Rectal smooth muscle tissue (tissue), 1 donor: ENCODE results near the gene PRG2.

Experiments
- H3K27ac ChIP-seq: one replicate; pipeline ENCODE4 v1.7.0; 2013; ENCODE audit warnings: low read depth, low read length, inconsistent platforms
- H3K27me3 ChIP-seq: one replicate; pipeline ENCODE4 v1.7.0; 2013; ENCODE audit warnings: low read length; ENCODE audit not compliant: control insufficient read depth, insufficient read depth
- H3K36me3 ChIP-seq: one replicate; pipeline ENCODE4 v1.7.0; 2013; ENCODE audit warnings: low read length; ENCODE audit not compliant: control insufficient read depth, insufficient read depth
- H3K4me1 ChIP-seq: one replicate; pipeline ENCODE4 v1.7.0; 2013; ENCODE audit warnings: low read length; ENCODE audit not compliant: control insufficient read depth, insufficient read depth
- H3K4me3 ChIP-seq: one replicate; pipeline ENCODE4 v1.7.0; 2013; ENCODE audit warnings: low read length
- H3K9ac ChIP-seq: one replicate; pipeline ENCODE4 v1.7.0; 2013; ENCODE audit warnings: low read length

The PRG2 gene

DNA sequence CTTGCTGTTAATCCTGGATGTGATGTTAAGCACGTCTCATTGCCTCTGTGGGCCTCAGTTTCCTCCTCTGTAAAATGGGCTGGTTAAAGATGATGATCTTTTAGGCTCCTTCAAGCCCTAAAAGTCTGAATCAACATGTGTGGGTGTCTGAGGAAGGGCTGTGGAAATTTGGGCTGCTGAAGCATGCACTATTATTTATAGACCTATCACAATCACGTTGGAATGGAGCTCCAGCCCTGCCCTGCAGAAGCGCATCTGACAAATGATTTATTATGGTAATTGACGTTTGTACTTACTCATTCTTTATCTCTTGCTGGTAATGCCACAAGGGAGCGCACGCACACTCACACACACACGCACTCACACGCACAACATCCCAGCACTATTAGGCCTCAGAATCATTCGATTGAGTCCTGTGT lies 31.9 kb downstream of the PRG2 start:
- no peak overlapping the region for H3K4me3 ChIP-seq
- no peak overlapping the region for H3K27ac ChIP-seq
- no peaks in the 10 kb centered on the region for H3K27me3 ChIP-seq
- H3K4me1 ChIP-seq, result no peaks in the 10 kb centered on the region
- H3K36me3 ChIP-seq, result no peaks in the 10 kb centered on the region
- H3K9ac ChIP-seq, result no peak overlapping the region

DNA sequence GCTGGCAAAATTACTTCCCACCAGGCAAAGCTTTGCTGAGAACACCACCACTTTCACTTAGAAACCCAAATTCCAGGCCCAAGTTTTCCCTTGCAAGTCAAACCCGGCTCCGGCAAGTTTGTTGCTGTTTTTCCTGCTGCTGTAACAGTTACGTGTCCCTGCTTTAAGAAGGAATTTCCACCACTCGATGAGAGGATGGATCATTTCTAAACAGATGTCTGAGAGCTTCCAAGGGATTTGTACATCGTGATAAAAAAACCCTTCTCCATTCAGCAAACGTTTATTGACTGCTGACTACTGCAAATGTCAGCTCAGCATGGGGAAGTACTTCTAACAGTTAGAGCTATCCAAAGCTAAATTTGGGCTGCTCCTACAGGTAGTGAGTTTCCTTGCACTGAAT lies 32.6 kb downstream of the PRG2 start:
- Histone ChIP-seq H3K27ac (no peak overlapping the region), H3K4me1 (no peaks in the 10 kb centered on the region), H3K4me3 (no peak overlapping the region), H3K36me3 (no peaks in the 10 kb centered on the region), H3K27me3 (no peaks in the 10 kb centered on the region), H3K9ac (no peak overlapping the region)

DNA sequence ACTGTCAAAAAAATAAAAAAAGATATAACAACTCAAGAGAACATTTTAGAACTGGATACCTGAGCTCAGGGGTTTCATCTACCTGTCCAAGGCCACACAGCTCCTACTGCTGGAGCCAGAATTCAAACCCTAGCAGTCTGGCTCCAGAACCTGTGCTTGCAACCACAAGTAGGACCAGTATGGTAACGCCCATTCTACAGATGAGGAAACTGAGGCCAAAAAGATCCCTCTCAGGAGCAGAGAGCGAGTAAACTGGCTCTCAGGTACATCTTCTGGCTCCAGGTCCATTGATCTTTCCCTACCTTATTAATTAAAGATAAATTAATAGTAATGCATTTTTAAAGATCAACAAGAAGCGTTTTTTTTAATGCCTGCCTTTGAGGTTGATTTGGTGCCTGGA lies 33.1 kb downstream of the PRG2 start:
- no peak overlapping the region for H3K9ac ChIP-seq
- no peaks in the 10 kb centered on the region for H3K4me1 ChIP-seq
- no peaks in the 10 kb centered on the region for H3K36me3 ChIP-seq
- no peak overlapping the region for H3K27ac ChIP-seq
- no peaks in the 10 kb centered on the region for H3K27me3 ChIP-seq
- H3K4me3 ChIP-seq, result no peak overlapping the region

GRCh38 chr11:57356268-57356667 lies 34.2 kb downstream of the PRG2 start:
- H3K27me3 ChIP-seq, result no peaks in the 10 kb centered on the region
- no peak overlapping the region for H3K9ac ChIP-seq
- H3K36me3 ChIP-seq, result no peaks in the 10 kb centered on the region
- H3K4me1 ChIP-seq, result no peaks in the 10 kb centered on the region
- no peak overlapping the region for H3K4me3 ChIP-seq
- no peak overlapping the region for H3K27ac ChIP-seq

GRCh38 chr11:57354699-57355098 lies 35.8 kb downstream of the PRG2 start:
- no peaks in the 10 kb centered on the region for H3K27me3 ChIP-seq
- no peaks in the 10 kb centered on the region for H3K4me1 ChIP-seq
- H3K36me3 ChIP-seq, result no peaks in the 10 kb centered on the region
- no peak overlapping the region for H3K4me3 ChIP-seq
- no peak overlapping the region for H3K27ac ChIP-seq
- no peak overlapping the region for H3K9ac ChIP-seq

DNA sequence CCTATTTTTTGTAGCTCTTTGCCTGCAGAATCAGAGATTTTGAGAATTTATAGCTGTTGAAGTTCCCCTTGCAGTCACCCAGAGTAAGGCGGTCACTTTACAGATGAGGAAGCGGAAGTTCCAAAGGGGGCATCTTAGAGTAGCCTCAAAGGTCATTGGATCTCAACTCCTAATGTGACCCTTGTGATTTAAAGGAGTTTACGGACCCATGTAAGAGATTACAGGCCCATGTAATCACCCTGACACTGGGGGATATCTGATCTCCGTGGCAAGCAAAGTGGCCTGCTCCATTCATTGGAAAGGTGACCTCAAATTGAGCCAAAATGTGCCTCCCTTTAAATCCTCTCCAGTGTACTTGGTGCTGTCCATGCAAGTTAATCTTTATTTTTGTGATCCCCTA lies 36.6 kb downstream of the PRG2 start:
- Histone ChIP-seq H3K4me3 (no peak overlapping the region), H3K27me3 (no peaks in the 10 kb centered on the region), H3K9ac (no peak overlapping the region), H3K36me3 (no peaks in the 10 kb centered on the region), H3K4me1 (no peaks in the 10 kb centered on the region), H3K27ac (no peak overlapping the region)

DNA sequence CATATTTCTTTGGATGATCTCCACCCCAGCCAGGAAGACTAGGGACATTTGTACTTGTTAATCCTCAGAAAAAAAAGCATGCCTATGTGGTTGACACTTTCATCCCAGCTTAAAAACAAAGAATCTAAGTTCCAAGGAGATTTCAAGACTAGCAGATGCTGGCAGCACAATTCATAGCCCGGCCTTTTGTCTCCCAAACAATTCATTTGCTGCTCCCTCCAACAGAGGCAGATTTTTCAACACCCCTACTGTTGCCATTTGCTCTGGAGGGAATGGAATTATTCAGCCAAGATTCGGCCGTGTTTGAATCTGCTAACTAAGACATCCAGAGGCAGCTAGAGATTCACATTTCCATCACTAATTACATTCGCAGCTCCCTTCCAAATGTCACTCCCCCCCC lies 37.0 kb downstream of the PRG2 start:
- H3K9ac ChIP-seq, result no peak overlapping the region
- H3K4me3 ChIP-seq, result no peak overlapping the region
- no peaks in the 10 kb centered on the region for H3K36me3 ChIP-seq
- no peak overlapping the region for H3K27ac ChIP-seq
- no peaks in the 10 kb centered on the region for H3K27me3 ChIP-seq
- no peaks in the 10 kb centered on the region for H3K4me1 ChIP-seq

DNA sequence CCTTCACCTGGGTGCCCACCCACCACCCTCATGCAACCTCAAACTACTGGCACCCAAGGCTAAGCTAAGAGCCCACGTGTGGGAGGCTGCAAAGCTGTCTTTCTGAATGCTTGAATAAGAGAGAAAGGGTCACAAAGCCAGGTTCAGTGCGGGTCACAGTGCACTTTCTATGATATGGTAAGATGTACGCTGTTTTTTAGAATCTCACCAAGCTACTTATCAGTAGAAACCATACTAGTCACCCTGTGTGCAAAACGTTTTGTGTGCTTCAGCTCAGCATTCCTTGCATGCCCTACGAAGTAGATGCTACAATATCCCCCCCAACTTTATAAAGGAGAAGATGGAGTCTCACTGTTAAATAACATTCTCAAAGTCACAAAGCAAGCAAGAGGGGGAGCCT lies 37.4 kb downstream of the PRG2 start:
- Histone ChIP-seq H3K27ac (no peak overlapping the region), H3K27me3 (no peaks in the 10 kb centered on the region), H3K36me3 (no peaks in the 10 kb centered on the region), H3K4me3 (no peak overlapping the region), H3K9ac (no peak overlapping the region), H3K4me1 (no peaks in the 10 kb centered on the region)

DNA sequence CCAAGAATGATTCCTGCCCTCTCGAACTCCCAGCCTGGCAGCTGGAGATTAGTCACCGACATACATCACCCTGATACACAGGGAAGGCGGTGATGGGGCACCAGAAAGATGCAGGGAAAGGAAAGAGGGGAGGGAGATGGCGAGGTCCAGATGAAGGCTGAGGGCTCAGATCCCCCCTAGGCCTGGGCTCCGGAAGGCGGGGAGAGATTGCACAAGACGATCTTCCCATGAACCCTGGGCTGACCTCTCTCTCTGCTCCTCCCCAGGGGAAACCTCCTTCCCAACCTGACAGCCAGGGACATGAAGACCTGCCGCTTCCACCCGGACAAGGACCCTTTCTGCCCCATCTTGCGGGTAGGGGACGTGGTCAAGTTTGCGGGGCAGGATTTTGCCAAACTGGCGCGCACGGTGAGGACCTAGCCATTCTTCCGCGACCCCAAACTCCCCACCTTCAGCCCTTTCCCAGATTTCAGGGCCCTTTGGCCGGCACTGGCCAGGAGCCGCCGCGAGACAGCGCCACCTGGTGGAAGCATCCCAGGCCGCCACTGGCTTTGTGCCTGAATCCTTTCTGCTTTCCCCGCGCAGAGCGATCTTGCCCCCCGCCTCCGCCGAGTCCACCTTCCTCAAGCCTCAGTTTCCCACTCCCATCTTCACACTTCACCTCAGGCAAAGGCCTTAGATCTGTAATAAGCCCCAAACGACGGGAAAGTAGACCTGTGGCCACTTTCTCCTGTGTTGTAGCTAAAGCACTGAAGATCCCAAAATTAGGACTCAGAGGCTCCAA lies 40.8 kb downstream of the PRG2 start:
- no peaks in the 10 kb centered on the region for H3K4me1 ChIP-seq
- H3K36me3 ChIP-seq, result no peaks in the 10 kb centered on the region
- no peak overlapping the region for H3K9ac ChIP-seq
- no peaks in the 10 kb centered on the region for H3K27me3 ChIP-seq
- H3K4me3 ChIP-seq, result no peak overlapping the region
- H3K27ac ChIP-seq, result no peak overlapping the region

DNA sequence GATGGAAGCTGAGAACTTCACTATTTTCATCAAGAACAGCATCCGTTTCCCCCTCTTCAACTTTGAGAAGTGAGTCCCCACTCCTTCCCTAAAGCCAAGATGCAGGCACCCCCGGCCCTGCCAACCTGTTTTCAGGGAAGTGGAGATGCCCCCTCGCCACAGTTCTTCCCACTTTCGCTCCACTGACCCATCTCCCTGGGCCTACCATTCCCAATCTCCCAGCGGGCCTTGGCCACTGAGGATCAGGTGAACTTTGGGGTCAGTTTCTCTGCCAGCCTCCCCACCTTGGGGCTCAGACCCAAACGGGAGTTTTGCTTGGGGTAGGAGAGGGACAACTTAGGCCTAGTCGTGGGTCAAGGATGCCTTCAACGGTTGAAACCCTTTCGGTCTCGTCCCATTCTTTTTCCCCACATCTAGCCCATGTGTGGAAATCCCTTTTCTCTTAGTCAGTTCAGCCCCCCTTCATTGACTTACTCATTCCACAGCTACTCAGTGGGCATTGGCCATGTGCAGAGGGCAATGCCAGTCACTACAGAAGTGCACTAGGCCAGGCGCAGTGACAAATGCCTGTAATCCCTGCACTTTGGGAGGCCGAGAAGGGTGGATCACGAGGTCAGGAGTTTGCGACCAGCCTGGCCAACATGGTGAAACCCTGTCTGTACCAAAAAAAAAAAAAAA lies 41.7 kb downstream of the PRG2 start:
- Histone ChIP-seq H3K4me3 (no peak overlapping the region), H3K9ac (no peak overlapping the region), H3K27ac (no peak overlapping the region), H3K27me3 (no peaks in the 10 kb centered on the region), H3K4me1 (no peaks in the 10 kb centered on the region), H3K36me3 (no peaks in the 10 kb centered on the region)

DNA sequence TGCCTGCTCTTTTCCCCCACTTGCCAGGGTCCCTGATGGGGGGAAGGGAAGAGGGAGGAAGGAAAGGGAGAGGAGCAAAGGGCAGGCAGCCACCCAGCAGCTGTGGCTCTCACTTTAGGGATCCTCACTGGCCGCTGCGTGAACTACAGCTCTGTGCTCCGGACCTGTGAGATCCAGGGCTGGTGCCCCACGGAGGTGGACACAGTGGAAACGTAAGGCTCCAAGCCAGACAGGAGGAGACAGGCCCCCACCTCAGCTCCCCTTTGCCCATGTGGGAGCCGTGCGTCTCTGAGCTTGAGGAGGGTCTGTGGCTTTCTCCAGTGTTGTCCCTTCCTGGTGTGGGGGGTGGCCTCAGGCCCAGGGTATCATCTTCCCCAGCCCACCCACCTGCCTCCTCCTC lies 42.4 kb downstream of the PRG2 start:
- Histone ChIP-seq H3K4me1 (no peaks in the 10 kb centered on the region), H3K36me3 (no peaks in the 10 kb centered on the region), H3K9ac (no peak overlapping the region), H3K27me3 (no peaks in the 10 kb centered on the region), H3K4me3 (no peak overlapping the region), H3K27ac (no peak overlapping the region)

GRCh38 chr11:57347336-57347735 lies 43.1 kb downstream of the PRG2 start:
- Histone ChIP-seq H3K4me3 (no peak overlapping the region), H3K27ac (no peak overlapping the region), H3K36me3 (no peaks in the 10 kb centered on the region), H3K27me3 (no peaks in the 10 kb centered on the region), H3K9ac (no peak overlapping the region), H3K4me1 (no peaks in the 10 kb centered on the region)
